Measurements from ENCODE around the gene INHBB.
A peak's percentile ranks its signal among the peaks of the same experiment; 100 is the strongest.

INHBB gene

GRCh38 chr2:120342446-120342845 lies 3.5 kb upstream of the INHBB start:
- DNase-seq (ENCODE audit: low read depth), result no peak

DNA sequence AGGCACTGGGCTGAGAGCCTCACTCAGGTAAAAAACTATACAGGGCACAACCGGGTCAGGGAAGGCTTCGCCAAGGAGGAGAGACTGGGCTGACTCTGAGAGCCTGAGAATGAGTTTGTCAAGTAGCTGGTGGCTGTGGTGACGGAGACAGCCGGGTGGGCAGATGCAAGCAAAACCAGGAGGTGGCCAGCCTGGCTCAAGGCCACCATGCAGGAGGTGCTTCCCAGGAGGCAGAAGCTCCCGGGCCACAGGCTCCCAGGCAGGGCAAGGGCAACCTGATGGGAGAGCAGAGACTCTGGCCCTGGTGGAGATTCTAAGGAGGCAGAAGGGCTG lies 2.9 kb upstream of the INHBB start:
- no peak for DNase-seq (ENCODE audit: low read depth)

DNA sequence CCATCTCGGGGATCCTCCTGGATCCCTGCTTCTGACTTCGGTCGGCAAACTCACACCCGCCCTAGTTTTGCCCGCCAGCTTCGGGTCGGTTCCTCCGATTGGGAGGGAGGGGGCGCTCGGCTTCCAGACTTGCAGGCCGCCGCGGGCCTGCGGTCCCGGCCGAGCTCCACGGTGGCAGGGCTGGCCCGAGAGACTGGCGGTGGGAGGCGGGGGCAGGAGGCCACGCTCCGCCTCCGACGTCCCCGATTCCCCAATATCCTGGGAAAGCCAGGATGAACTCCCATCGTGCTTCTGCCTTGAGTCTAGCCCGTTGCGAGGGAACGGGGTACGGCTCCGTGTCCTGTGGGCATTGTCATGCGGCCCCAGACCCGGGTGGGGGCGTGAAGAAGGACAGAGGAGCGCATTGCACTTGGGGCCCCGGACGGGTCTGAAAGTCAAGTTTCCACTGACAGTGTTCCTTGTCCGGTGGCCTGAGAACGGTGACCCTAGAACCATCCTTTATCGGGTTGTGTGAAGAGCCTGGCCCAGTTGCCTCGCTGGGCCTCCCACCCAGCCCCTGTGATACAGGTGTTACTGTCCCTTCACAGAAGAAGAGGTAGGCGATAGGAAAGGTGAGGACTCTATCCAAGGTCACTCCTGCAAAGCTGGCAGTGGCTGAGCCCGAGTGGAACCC lies 2.4 kb upstream of the INHBB start:
- DNase-seq (ENCODE audit: low read depth), result peak; percentile 13

- no peak for DNase-seq (ENCODE audit: low read depth)
Observed at GRCh38 chr2:120344214-120344975, 1.5 kb upstream of the INHBB start.

GRCh38 chr2:120344976-120345581 lies 857 bp upstream of the INHBB start:
- no peak for DNase-seq (ENCODE audit: low read depth)

DNA sequence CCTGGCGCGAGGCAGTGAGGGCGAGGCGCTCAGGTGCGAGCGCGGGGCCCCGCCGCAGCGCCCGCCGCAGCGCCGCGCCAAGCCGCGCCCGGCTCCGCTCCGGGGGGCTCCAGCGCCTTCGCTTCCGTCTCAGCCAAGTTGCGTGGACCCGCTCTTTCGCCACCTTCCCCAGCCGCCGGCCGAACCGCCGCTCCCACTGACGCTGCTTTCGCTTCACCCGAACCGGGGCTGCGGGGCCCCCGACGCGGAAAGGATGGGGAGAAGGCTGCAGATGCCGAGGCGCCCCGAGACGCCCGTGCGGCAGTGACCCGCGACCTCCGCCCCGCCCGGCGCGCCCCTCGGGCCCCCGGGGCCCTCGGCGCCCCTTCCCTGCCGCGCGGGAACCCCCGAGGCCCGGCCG lies 328 bp upstream of the INHBB start:
- DNase-seq (ENCODE audit: low read depth), result no peak

- DNase-seq (ENCODE audit: low read depth), result no peak
Observed at GRCh38 chr2:120346667-120347358, 877 bp downstream of the INHBB start.

DNA sequence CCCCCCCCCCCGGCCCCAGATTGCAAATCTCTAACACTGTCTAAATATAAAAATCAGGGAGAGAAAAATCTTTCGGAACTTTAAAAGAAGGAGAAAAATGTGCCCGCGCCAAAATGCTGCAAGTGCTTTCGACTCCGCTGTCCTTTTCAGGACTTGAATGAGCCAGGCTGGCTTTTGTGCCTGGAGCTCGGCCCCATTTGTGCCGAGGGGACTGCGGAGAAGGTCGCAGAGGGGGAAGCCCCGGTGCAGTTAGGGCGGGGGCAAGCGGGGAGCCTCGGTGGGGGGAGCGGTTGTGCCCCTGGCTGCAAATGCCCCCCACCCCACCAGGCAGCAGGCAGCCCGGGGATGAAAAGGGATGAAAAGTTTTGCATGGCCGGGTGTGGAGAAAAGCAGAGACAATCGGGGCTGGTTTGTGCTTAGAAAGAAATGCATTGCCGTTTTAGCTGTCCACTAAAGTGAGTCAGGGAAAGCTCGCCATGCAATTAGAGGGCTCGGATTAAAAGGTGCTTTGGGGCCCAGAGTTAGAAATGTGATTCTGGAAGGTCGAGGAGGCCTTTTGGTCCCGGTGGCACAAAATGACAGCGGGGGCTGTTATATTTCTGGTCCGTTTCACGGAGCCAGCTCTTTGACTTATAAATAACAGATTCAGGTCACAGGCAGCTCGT lies 1.6 kb downstream of the INHBB start:
- no peak for DNase-seq (ENCODE audit: low read depth)

- DNase-seq (ENCODE audit: low read depth), result no peak
Observed at GRCh38 chr2:120348134-120348736, 2.3 kb downstream of the INHBB start.

- DNase-seq (ENCODE audit: low read depth), result no peak
Observed at GRCh38 chr2:120348737-120349439, 3.0 kb downstream of the INHBB start.

- DNase-seq (ENCODE audit: low read depth), result no peak
Observed at GRCh38 chr2:120349440-120349921, 3.5 kb downstream of the INHBB start.

DNA sequence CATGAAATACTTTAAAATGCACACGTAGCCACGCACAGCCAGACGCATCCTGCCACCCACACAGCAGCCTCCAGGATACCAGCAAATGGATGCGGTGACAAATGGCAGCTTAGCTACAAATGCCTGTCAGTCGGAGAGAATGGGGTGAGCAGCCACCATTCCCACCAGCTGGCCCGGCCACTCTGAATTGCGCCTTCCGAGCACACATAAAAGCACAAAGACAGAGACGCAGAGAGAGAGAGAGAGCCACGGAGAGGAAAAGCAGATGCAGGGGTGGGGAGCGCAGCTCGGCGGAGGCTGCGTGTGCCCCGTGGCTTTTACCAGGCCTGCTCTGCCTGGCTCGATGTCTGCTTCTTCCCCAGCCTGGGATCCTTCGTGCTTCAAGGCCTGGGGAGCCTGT lies 4.1 kb downstream of the INHBB start:
- no peak for DNase-seq (ENCODE audit: low read depth)

GRCh38 chr2:120350801-120351320 lies 4.9 kb downstream of the INHBB start:
- DNase-seq (ENCODE audit: low read depth), result no peak

DNA sequence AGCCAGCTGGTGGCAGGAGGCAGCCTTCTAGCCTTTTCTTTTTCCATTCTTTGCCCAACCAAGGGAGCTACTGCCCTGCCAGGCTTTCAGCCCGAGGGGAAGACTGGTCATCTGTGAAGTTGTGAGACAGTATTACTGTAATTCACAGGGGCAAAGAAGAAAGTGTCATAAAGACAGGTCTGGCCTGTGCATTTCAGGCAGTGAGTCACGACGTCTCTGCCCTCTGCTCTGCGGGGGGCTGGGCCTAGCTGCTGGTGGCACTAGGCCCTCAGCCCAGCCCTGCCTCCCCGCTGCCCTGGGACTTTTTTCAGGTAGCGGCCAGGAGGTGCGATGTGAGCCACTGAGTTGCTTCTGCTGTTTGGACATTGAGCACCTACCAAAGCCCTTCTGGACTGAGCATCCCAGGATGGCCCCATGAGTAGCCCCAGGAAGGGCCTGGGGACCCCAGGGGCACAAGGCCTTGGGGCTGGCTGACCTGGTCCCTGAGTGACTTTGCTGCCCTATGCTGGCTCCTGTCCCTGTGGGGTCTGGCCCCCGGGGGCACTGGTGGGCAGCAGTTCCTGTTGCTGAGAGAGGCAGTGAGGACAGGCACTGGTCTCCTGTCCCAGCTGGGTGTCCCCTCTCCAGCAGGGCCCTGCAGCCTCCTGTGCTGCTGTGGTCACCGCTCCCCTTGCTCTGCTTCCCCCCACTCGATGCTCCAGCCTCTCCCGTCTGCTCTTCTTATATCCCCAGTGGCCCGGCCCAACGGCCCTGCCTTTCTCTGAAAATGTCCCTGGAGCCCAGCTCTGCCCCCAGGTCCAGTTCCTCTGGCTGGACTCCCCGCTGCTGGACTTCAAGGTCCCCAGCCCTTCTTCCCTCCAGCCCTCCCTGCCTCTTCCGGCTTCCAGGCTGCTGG lies 7.0 kb downstream of the INHBB start:
- no peak for DNase-seq (ENCODE audit: low read depth)

GRCh38 chr2:120353591-120353898 lies 7.6 kb downstream of the INHBB start:
- DNase-seq (ENCODE audit: low read depth), result no peak

DNA sequence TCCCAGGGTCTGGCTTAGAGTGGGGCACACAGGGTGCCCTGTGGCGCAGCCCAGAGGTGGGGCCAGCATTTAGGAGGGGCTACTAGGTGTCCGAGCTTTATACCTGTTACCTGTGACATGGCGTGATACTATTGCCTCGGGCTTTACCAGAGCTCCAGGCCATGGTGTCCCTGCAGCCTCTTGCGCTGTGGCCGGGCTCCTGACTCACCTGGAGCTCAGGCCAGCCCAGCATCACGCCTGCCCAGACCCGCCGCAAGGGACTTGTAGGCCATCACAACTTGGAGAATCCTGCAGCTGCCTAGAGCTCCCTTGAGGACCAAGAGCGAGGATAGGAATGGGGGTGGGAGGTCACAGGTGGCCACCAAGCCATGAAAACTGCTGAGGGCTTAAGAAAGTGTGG lies 8.0 kb downstream of the INHBB start:
- no peak for DNase-seq (ENCODE audit: low read depth)

- no peak for DNase-seq (ENCODE audit: low read depth)
Observed at GRCh38 chr2:120354467-120354866, 8.5 kb downstream of the INHBB start.

- no peak for DNase-seq (ENCODE audit: low read depth)
Observed at GRCh38 chr2:120354935-120355779, 9.2 kb downstream of the INHBB start.

GRCh38 chr2:120355780-120356266 lies 9.9 kb downstream of the INHBB start:
- DNase-seq (ENCODE audit: low read depth), result no peak

Data from stimulated activated CD8-positive, alpha-beta memory T cell treated with anti-CD3 and anti-CD28 coated beads, Interleukin-12 subunit alpha, Interleukin-12 subunit beta, amount 100 ng/mL, for 1 hour (primary cell).